OCI-M2 (cell line): ENCODE measurements around the gene PDE6D.
"Not testable (repeated sequence)": the region's sequence is repeated elsewhere in the genome, so short reads cannot be mapped to it uniquely, and the experiment has no call there.

Experiments used
- DNase-seq: peaks from one replicate; lab custom pipeline; 2025; ENCODE audit not compliant: unreplicated experiment; lab: John Stamatoyannopoulos, UW

Gene PDE6D

GRCh38 chr2:231780123-231780908 lies 766 bp downstream of the PDE6D start:
- DNase-seq = no peak

- no peak for DNase-seq
Observed at GRCh38 chr2:231769170-231770136, 11.6 kb downstream of the PDE6D start.

GRCh38 chr2:231765496-231765929 lies 15.6 kb downstream of the PDE6D start:
- no peak for DNase-seq

- no peak for DNase-seq
Observed at GRCh38 chr2:231764760-231765159, 16.3 kb downstream of the PDE6D start.

GRCh38 chr2:231764124-231764523 lies 17.0 kb downstream of the PDE6D start:
- no peak for DNase-seq

GRCh38 chr2:231761735-231762134 lies 19.3 kb downstream of the PDE6D start:
- DNase-seq = no peak

DNA sequence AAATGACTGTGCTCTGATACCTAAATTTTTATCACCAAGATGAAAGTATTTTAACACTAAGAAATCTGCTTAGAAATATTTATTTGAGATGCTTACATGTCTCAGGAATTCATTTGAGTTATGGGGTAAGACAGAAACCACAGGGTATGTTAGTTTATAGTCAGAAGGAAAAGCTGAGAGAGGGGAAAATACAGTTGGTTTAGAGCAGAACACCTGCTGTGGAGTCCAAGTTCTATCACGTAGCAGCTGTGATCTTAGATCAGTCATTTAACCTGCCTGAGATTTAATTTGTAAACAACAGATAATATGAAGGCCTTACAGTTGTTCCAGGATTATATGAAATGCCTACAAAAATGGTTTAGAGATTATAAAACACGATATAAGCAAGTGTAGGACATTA lies 29.0 kb downstream of the PDE6D start:
- no peak for DNase-seq

- no peak for DNase-seq
Observed at GRCh38 chr2:231751042-231751815, 29.9 kb downstream of the PDE6D start.

- DNase-seq = not testable (repeated sequence)
Observed at GRCh38 chr2:231749016-231749415, 32.1 kb downstream of the PDE6D start.

DNA sequence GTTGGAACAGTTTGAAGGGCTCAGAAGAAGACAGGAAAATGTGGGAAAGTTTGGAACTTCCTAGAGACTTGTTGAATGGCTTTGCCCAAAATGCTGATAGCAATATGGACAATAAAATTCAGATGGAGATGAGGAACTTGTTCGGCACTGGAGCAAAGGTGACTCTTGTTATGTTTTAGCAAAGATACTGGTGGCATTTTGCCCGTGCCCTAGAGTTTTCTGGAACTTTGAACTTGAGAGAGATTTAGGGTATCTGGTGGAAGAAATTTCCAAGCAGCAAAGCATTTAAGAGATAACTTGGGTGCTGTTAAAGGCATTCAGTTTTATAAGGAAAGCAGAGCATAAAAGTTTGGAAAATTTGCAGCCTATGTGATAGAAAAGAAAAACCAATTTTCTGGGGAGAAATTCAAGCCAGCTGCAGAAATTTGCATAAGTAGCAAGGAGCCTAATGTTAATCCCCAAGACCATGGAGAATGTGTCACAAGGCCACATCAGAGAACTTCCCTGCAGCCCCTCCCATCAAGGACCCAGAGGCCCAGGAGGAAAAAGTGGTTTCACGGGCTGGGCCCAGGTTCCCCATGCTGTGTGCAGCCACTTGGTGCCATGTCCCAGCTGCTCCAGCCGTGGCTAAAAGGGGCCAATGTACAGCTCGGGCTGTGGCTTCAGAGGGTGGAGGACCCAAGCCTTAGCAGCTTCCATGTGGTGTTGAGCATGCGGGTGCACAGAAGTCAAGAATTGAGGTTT lies 32.8 kb downstream of the PDE6D start:
- DNase-seq = not testable (repeated sequence)

- no peak for DNase-seq
Observed at GRCh38 chr2:231745303-231746038, 35.6 kb downstream of the PDE6D start.

- no peak for DNase-seq
Observed at GRCh38 chr2:231743376-231744116, 37.5 kb downstream of the PDE6D start.

- no peak for DNase-seq
Observed at GRCh38 chr2:231737761-231738160, 43.3 kb downstream of the PDE6D start.

DNA sequence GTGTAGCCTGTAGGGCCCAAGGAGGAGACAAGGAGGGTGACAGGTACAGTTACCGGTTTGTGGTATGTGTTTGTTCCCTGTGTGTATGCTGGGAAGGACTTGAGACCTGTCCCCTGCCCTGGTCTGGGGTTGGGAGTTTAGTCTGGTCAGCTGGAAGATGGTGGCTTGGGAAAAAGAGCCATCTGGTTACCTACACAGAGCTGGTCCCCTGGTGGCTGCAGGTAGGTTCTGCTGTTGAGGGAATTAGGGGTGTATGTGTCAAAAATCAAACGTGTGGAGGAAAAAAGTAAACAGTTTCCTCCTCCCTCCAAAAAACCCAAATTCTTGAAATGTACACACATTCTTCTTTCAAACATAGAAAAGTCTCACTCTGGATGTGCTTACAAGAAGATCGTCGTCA lies 48.5 kb downstream of the PDE6D start:
- DNase-seq = no peak

DNA sequence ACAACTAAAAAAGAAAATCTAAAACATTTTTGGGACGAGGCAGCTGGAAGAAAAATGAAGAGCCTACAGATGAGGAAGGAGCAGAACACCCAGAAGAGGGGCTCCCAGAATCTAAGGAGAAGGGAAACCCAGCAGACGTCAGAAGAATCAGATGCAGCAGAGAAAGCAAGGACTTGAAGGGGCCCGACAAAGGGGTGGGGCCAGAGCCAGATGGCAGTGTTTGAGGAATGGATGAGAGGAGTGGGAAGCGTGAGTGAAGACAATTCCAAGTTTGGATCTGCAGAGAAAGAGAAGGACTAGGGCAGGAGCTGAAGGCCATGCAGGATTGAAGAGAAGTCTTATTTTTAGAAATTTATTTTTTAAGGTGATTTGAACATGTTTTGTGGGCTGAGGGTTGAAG lies 53.5 kb downstream of the PDE6D start:
- DNase-seq = no peak

GRCh38 chr2:231726276-231726675 lies 54.8 kb downstream of the PDE6D start:
- DNase-seq = no peak

- DNase-seq = no peak
Observed at GRCh38 chr2:231725476-231725875, 55.6 kb downstream of the PDE6D start.

DNA sequence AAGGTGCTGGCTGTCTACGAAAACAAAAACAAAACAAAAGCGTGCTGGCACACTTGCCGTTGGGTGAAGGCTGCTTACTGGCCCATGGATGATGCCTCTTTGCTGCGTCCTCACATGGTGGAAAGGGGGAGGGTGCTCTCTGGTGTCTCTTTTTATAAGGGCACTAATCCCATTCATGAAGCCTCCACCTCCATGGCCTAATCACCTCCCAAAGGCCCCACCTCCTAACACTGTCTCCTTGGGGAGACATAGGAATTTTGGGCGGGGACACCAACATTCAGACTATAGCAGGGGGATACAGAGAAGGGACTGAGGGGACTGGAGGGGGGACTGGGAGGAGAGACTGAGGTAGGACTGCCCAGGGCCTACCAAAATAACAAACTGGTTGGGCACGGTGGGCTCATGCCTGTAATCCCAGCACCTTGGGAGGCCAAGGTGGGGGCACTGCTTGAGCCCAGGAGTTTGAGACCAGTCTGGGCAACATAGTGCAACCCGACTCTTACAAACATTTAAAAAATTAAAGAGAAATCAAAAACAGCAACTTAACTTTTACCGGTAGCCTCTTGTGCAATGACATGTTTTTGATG lies 58.3 kb downstream of the PDE6D start:
- no peak for DNase-seq
